GF-D8 (cell line): Measurements from ENCODE around the gene NRG3.
"Not testable (repeated sequence)": the region's sequence is repeated elsewhere in the genome, so short reads cannot be mapped to it uniquely, and the experiment has no call there.

ENCODE experiments used
- DNase-seq: peaks from one replicate; lab custom pipeline; 2025; lab: John Stamatoyannopoulos, UW

The NRG3 gene

GRCh38 chr10:82922046-82922445 lies 1047.1 kb downstream of the NRG3 start:
- DNase-seq = no peak

GRCh38 chr10:82922755-82923154 lies 1047.8 kb downstream of the NRG3 start:
- no peak for DNase-seq

- DNase-seq = no peak
These were observed 1049.7 kb downstream of the NRG3 start for GRCh38 chr10:82924711-82925110.

GRCh38 chr10:82925547-82925946 lies 1050.6 kb downstream of the NRG3 start:
- no peak for DNase-seq

- DNase-seq = no peak
These were observed 1057.5 kb downstream of the NRG3 start for GRCh38 chr10:82932451-82932850.

GRCh38 chr10:82934429-82934828 lies 1059.4 kb downstream of the NRG3 start:
- DNase-seq = no peak

- no peak for DNase-seq
These were observed 1060.0 kb downstream of the NRG3 start for GRCh38 chr10:82934947-82935346.

GRCh38 chr10:82938331-82938730 lies 1063.3 kb downstream of the NRG3 start:
- no peak for DNase-seq

GRCh38 chr10:82942286-82943099 lies 1067.5 kb downstream of the NRG3 start:
- DNase-seq = no peak

- DNase-seq = no peak
These were observed 1068.1 kb downstream of the NRG3 start for GRCh38 chr10:82943142-82943541.

- DNase-seq = no peak
These were observed 1075.0 kb downstream of the NRG3 start for GRCh38 chr10:82949816-82950575.

- DNase-seq = no peak
These were observed 1078.3 kb downstream of the NRG3 start for GRCh38 chr10:82953331-82953730.

GRCh38 chr10:82953909-82954308 lies 1078.9 kb downstream of the NRG3 start:
- DNase-seq = no peak

GRCh38 chr10:82960421-82961060 lies 1085.5 kb downstream of the NRG3 start:
- not testable (repeated sequence) for DNase-seq

- DNase-seq = no peak
These were observed 1086.9 kb downstream of the NRG3 start for GRCh38 chr10:82961864-82962263.

- DNase-seq = no peak
These were observed 1091.1 kb downstream of the NRG3 start for GRCh38 chr10:82966130-82966529.

- no peak for DNase-seq
These were observed 1093.5 kb downstream of the NRG3 start for GRCh38 chr10:82968533-82968932.

- DNase-seq = no peak
These were observed 1094.4 kb downstream of the NRG3 start for GRCh38 chr10:82969405-82969804.

- DNase-seq = no peak
These were observed 1105.3 kb downstream of the NRG3 start for GRCh38 chr10:82980321-82980720.

GRCh38 chr10:82981137-82981723 lies 1106.2 kb downstream of the NRG3 start:
- no peak for DNase-seq

- DNase-seq = no peak
These were observed 1107.2 kb downstream of the NRG3 start for GRCh38 chr10:82982110-82982608.

- DNase-seq = no peak
These were observed 1111.2 kb downstream of the NRG3 start for GRCh38 chr10:82986216-82986615.
